ENCODE measurements around the gene TMEM132C.

The TMEM132C gene

GRCh38 chr12:128507470-128507869, 240.5 kb downstream of the TMEM132C start:
- no peak for DNase-seq

GRCh38 chr12:128509170-128509569, 242.2 kb downstream of the TMEM132C start:
- DNase-seq = no peak

GRCh38 chr12:128510511-128510910, 243.5 kb downstream of the TMEM132C start:
- no peak for DNase-seq

GRCh38 chr12:128513331-128513730, 246.4 kb downstream of the TMEM132C start:
- DNase-seq = no peak

GRCh38 chr12:128513831-128514230, 246.9 kb downstream of the TMEM132C start:
- no peak for DNase-seq

GRCh38 chr12:128518644-128519043, 251.7 kb downstream of the TMEM132C start:
- no peak for DNase-seq

- DNase-seq = no peak
Measured at GRCh38 chr12:128519426-128519825, 252.5 kb downstream of the TMEM132C start.

- DNase-seq = no peak
Measured at GRCh38 chr12:128521981-128522380, 255.0 kb downstream of the TMEM132C start.

GRCh38 chr12:128524439-128524838, 257.5 kb downstream of the TMEM132C start:
- DNase-seq = no peak

- no peak for DNase-seq
Measured at GRCh38 chr12:128531170-128531569, 264.2 kb downstream of the TMEM132C start.

- no peak for DNase-seq
Measured at GRCh38 chr12:128534906-128535305, 267.9 kb downstream of the TMEM132C start.

- no peak for DNase-seq
Measured at GRCh38 chr12:128536810-128537209, 269.8 kb downstream of the TMEM132C start.

GRCh38 chr12:128537668-128538067, 270.7 kb downstream of the TMEM132C start:
- no peak for DNase-seq

- no peak for DNase-seq
Measured at GRCh38 chr12:128542844-128543243, 275.9 kb downstream of the TMEM132C start.

GRCh38 chr12:128543460-128543859, 276.5 kb downstream of the TMEM132C start:
- DNase-seq = no peak

GRCh38 chr12:128543971-128544370, 277.0 kb downstream of the TMEM132C start:
- DNase-seq = no peak

- no peak for DNase-seq
Measured at GRCh38 chr12:128548949-128549348, 282.0 kb downstream of the TMEM132C start.

- DNase-seq = no peak
Measured at GRCh38 chr12:128549601-128550218, 282.7 kb downstream of the TMEM132C start.

GRCh38 chr12:128551266-128551665, 284.3 kb downstream of the TMEM132C start:
- no peak for DNase-seq

- no peak for DNase-seq
Measured at GRCh38 chr12:128554546-128555304, 287.8 kb downstream of the TMEM132C start.

GRCh38 chr12:128557231-128557630, 290.3 kb downstream of the TMEM132C start:
- DNase-seq = no peak

- DNase-seq = no peak
Measured at GRCh38 chr12:128564956-128565355, 298.0 kb downstream of the TMEM132C start.

GRCh38 chr12:128567730-128568129, 300.8 kb downstream of the TMEM132C start:
- DNase-seq = no peak

- no peak for DNase-seq
Measured at GRCh38 chr12:128570191-128571065, 303.5 kb downstream of the TMEM132C start.

Measured in stimulated activated CD4-positive, alpha-beta T cell treated with anti-CD3 and anti-CD28 coated beads, Interleukin-2, amount 100 ng/mL, for 48 hours (primary cell).